K562 (cell line): ENCODE measurements around the gene ENO3. TPM values are rescaled to one million over a fixed set of nuclear protein-coding genes. Genes with fewer than 3 reads are reported as not detected.

ENCODE experiments used
- ATF1 ChIP-seq, 2 experiments: fragments of 450-650 bp in 1 of 2; IDR thresholded peaks; 2 replicates each; pipeline ENCODE4 v1.6.1; 2016; ENCODE audit warnings: missing compliant biosample characterization in 1 of 2, missing genetic modification characterization in 1 of 2
- BRD4 ChIP-seq: fragments of 200-600 bp; sonication (generic); IDR thresholded peaks from 2 replicates; pipeline ENCODE4 v1.6.1; 2017; ENCODE audit warnings: inconsistent platforms
- C11orf30 ChIP-seq: fragments of 450-650 bp; IDR thresholded peaks from 2 replicates; pipeline ENCODE4 v1.6.1; 2016; ENCODE audit warnings: low read depth, mild to moderate bottlenecking
- DACH1 ChIP-seq: fragments of 450-650 bp; IDR thresholded peaks from 2 replicates; pipeline ENCODE4 v1.6.1; 2018; ENCODE audit not compliant: partially characterized antibody
- FOXA1 ChIP-seq: fragments of 450-650 bp; IDR thresholded peaks from 2 replicates; pipeline ENCODE4 v1.6.1; 2016; ENCODE audit warnings: mild to moderate bottlenecking, borderline replicate concordance
- HOXB6 ChIP-seq: fragments of 250-450 bp; sonication (Bioruptor Pico); IDR thresholded peaks from 2 replicates; pipeline ENCODE4 v1.5.1; 2022; ENCODE audit warnings: mild to moderate bottlenecking, borderline replicate concordance
- MYC ChIP-seq, 2 experiments: fragments of 250-450 bp in 1 of 2; sonication (Bioruptor Pico) in 1 of 2; IDR thresholded peaks; 2 replicates each; pipeline versions ENCODE4 v1.5.1 to v1.6.1; 2012 to 2021; ENCODE audit warnings: low read depth in 2 of 2, borderline replicate concordance in 1 of 2, improper control_type of control experiment in 1 of 2, low read length in 1 of 2, mild to moderate bottlenecking in 1 of 2, moderate library complexity in 1 of 2
- NCOA4 ChIP-seq: fragments of 450-650 bp; IDR thresholded peaks from 2 replicates; pipeline ENCODE4 v1.6.1; 2018; ENCODE audit warnings: mild to moderate bottlenecking; ENCODE audit not compliant: partially characterized antibody
- NFIX ChIP-seq: fragments of 250-450 bp; sonication (Bioruptor Pico); IDR thresholded peaks from 2 replicates; pipeline ENCODE4 v1.4.0; 2020; ENCODE audit warnings: low read depth, mild to moderate bottlenecking, moderate library complexity
- RBM17 ChIP-seq: fragments of 200-400 bp; formaldehyde crosslinking; IDR thresholded peaks from 2 replicates; pipeline ENCODE4 v1.6.1; 2017; ENCODE audit warnings: low read depth, mild to moderate bottlenecking, low read length, borderline replicate concordance
- RNF2 ChIP-seq: sonication (generic); IDR thresholded peaks from 2 replicates; pipeline ENCODE4 v1.6.1; 2016
- TCF7 ChIP-seq: sonication (generic); IDR thresholded peaks from 2 replicates; pipeline ENCODE4 v1.6.1; 2016; ENCODE audit warnings: antibody characterized with exemption, borderline replicate concordance
- TOE1 ChIP-seq, 2 experiments: fragments of 450-650 bp in 1 of 2; sonication (generic) in 1 of 2; formaldehyde crosslinking in 1 of 2; IDR thresholded peaks; 2 replicates each; pipeline versions ENCODE4 v1.7.1 to v1.8.0; 2016 to 2022; ENCODE audit warnings: borderline replicate concordance in 2 of 2, mild to moderate bottlenecking in 2 of 2, antibody characterized with exemption in 1 of 2, inconsistent platforms in 1 of 2, low read depth in 1 of 2, missing genetic modification reagents in 1 of 2, moderate library complexity in 1 of 2
- TRIM24 ChIP-seq, 2 experiments: fragments of 450-650 bp; IDR thresholded peaks; 2 replicates each; pipeline ENCODE4 v1.6.1; 2016
- ZEB2 ChIP-seq: fragments of 450-650 bp; IDR thresholded peaks from 2 replicates; pipeline ENCODE4 v1.6.1; 2016
- ZNF184 ChIP-seq: sonication (generic); formaldehyde crosslinking; IDR thresholded peaks from 2 replicates; pipeline ENCODE4 v1.5.0; 2020; ENCODE audit warnings: missing genetic modification reagents
- polyA plus RNA-seq, 8 experiments: library from polyadenylated mRNA; depleted of rRNA in 4 of 8; stranded (reverse) in 5 of 8; unstranded in 3 of 8; fragments of >200 nt; fragmentation: Nextera tagmentation in 2 of 8; fragmentation: Illumina TruSeq in 1 of 8; extraction: Ambion mirVana in 2 of 8; extraction: Trizol in 1 of 8; gene quantifications; 2 replicates each; pipeline versions ENCODE4 v1.2.1 to v1.2.3, GENCODE V29; 2011 to 2014; ENCODE audit warnings: inconsistent platforms in 1 of 8, missing spikeins in 1 of 8
- total RNA-seq, 7 experiments: library from RNA; depleted of rRNA in 6 of 7; stranded (reverse); fragments of >200 nt in 6 of 7; fragmentation: Illumina TruSeq in 2 of 7; extraction: Trizol in 2 of 7; gene quantifications; 2 replicates each; pipeline versions ENCODE4 v1.2.1 to v1.2.3, GENCODE V29; 2011 to 2021; ENCODE audit warnings: low replicate concordance in 1 of 7
- TF ChIP-seq, protein P1 (sequence below): fragments of 200-800 bp; sonication (Bioruptor generic); IDR thresholded peaks from 2 replicates; pipeline ENCODE4 v1.6.1; 2017; ENCODE audit warnings: missing genetic modification characterization, missing compliant biosample characterization
- TF ChIP-seq, protein P2 (sequence below): sonication (generic); formaldehyde crosslinking; IDR thresholded peaks from 2 replicates; pipeline ENCODE4 v1.8.0; 2022; ENCODE audit warnings: mild to moderate bottlenecking, missing genetic modification reagents
- TF ChIP-seq, protein P3 (sequence below): fragments of 250-450 bp; sonication (Bioruptor Pico); IDR thresholded peaks from 2 replicates; pipeline ENCODE4 v1.8.0; 2022; ENCODE audit warnings: inconsistent platforms
- TF ChIP-seq, protein P4 (sequence below), 3 experiments: IDR thresholded peaks in 2 of 3; conservative IDR thresholded peaks in 1 of 3; 2 replicates each; pipeline ENCODE4 v1.5.1; 2011 to 2012; ENCODE audit warnings: low read length in 3 of 3, mild to moderate bottlenecking in 3 of 3, control low read depth in 2 of 3, improper control_type of control experiment in 1 of 3, inconsistent platforms in 1 of 3, low read depth in 1 of 3, mixed read lengths in 1 of 3, moderate library complexity in 1 of 3; ENCODE audit not compliant: insufficient read depth in 2 of 3

Gene ENO3
- total and polyA plus RNA-seq, 9 of the 15 experiments (the other 6 are each of a cell fraction or from before 2014, with no cell fraction given): 5.7 to 17.2 (median 9.9) TPM

DNA sequence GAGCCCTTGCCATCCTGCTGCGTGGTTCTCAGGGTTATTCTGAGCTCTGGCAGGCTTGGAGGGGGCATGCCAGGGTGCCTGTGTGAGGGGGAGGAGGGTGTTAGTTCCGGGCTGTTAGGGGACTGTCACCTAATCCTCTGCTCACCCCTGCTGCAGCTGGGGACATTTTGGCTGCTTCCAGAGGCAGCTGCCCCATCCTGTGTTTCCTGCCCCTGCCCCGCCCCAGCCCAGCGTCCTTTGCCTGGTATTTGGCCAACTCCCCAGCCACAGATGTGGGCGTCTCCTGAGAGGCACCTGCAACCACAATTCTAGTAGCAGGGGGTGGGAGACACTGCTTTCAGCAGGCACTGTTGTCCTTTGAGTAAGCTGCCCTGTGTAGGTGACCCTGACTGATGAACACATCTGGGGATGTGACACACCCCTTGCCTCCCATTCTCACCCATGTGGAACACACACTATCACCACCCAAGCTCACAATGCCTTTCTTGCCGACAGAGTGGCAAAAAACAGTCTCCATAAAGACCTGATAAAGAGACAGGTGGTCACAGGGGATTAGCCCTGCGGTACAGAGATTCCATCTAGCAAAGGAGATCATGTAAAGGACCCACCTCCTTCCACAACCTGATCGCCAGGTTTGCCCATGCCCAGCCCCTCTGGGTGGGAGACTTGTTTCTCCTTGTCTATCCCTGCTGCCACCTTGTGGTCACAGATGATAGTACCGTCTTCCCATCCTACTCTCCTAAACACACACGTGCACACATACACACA, 47.7 kb upstream of the ENO3 start, which contains the start of gene CHRNE (continued):
- TF ChIP-seq, protein P1, sequence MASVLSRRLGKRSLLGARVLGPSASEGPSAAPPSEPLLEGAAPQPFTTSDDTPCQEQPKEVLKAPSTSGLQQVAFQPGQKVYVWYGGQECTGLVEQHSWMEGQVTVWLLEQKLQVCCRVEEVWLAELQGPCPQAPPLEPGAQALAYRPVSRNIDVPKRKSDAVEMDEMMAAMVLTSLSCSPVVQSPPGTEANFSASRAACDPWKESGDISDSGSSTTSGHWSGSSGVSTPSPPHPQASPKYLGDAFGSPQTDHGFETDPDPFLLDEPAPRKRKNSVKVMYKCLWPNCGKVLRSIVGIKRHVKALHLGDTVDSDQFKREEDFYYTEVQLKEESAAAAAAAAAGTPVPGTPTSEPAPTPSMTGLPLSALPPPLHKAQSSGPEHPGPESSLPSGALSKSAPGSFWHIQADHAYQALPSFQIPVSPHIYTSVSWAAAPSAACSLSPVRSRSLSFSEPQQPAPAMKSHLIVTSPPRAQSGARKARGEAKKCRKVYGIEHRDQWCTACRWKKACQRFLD (CRISPR knock-in tag): no peak
- no peak for TF ChIP-seq ATF1 (CRISPR knock-in tag; IDR thresholded peaks at IDR 0.05)
- TF ChIP-seq ATF1 (tag; IDR thresholded peaks at IDR 0.05): no peak
- TF ChIP-seq RBM17: no peak
- TF ChIP-seq HOXB6 (CRISPR knock-in tag): no peak
- TF ChIP-seq ZEB2: 0 out of 2 replicates have a peak, but pooled peaks have one; percentile 37
- TF ChIP-seq RNF2: no peak
- TF ChIP-seq NFIX (CRISPR knock-in tag): no peak
- TF ChIP-seq TRIM24 (IDR thresholded peaks at IDR 0.05): no peak
- TF ChIP-seq BRD4: no peak
- TF ChIP-seq, protein P2, sequence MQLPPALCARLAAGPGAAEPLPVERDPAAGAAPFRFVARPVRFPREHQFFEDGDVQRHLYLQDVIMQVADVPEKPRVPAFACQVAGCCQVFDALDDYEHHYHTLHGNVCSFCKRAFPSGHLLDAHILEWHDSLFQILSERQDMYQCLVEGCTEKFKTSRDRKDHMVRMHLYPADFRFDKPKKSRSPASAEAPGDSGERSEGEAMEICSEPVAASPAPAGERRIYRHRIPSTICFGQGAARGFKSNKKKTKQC (CRISPR knock-in tag): no peak
- TF ChIP-seq MYC (IDR thresholded peaks at IDR 0.05; ENCODE audit: low read depth, low read length): peak; percentile 54
- TF ChIP-seq MYC (CRISPR knock-in tag; IDR thresholded peaks at IDR 0.05; ENCODE audit: borderline replicate concordance, low read depth): no peak
- TF ChIP-seq ZNF184 (CRISPR knock-in tag): no peak
- TF ChIP-seq NCOA4: no peak
- TF ChIP-seq, protein P3, sequence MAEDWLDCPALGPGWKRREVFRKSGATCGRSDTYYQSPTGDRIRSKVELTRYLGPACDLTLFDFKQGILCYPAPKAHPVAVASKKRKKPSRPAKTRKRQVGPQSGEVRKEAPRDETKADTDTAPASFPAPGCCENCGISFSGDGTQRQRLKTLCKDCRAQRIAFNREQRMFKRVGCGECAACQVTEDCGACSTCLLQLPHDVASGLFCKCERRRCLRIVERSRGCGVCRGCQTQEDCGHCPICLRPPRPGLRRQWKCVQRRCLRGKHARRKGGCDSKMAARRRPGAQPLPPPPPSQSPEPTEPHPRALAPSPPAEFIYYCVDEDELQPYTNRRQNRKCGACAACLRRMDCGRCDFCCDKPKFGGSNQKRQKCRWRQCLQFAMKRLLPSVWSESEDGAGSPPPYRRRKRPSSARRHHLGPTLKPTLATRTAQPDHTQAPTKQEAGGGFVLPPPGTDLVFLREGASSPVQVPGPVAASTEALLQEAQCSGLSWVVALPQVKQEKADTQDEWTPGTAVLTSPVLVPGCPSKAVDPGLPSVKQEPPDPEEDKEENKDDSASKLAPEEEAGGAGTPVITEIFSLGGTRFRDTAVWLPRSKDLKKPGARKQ (CRISPR knock-in tag): no peak
- TF ChIP-seq DACH1: no peak
- TF ChIP-seq, protein P4, sequence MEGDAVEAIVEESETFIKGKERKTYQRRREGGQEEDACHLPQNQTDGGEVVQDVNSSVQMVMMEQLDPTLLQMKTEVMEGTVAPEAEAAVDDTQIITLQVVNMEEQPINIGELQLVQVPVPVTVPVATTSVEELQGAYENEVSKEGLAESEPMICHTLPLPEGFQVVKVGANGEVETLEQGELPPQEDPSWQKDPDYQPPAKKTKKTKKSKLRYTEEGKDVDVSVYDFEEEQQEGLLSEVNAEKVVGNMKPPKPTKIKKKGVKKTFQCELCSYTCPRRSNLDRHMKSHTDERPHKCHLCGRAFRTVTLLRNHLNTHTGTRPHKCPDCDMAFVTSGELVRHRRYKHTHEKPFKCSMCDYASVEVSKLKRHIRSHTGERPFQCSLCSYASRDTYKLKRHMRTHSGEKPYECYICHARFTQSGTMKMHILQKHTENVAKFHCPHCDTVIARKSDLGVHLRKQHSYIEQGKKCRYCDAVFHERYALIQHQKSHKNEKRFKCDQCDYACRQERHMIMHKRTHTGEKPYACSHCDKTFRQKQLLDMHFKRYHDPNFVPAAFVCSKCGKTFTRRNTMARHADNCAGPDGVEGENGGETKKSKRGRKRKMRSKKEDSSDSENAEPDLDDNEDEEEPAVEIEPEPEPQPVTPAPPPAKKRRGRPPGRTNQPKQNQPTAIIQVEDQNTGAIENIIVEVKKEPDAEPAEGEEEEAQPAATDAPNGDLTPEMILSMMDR (IDR thresholded peaks at IDR 0.05 in 2 of 3, conservative IDR thresholded peaks at IDR 0.05 in 1 of 3; ENCODE audit: insufficient read depth in 2 of 3, low read depth in 1 of 3, low read length in 3 of 3): peak; percentile 67 to 84 (median 68)
- no peak for TF ChIP-seq TOE1 (IDR thresholded peaks at IDR 0.05; ENCODE audit: borderline replicate concordance)
- TF ChIP-seq TOE1 (CRISPR knock-in tag; IDR thresholded peaks at IDR 0.05; ENCODE audit: borderline replicate concordance, low read depth): no peak
- no peak for TF ChIP-seq TCF7
- TF ChIP-seq FOXA1: no peak
- no peak for TF ChIP-seq C11orf30
